ENCODE results near the gene RAPGEF3.

The RAPGEF3 gene

GRCh38 chr12:47801170-47801903 lies 42.7 kb upstream of the RAPGEF3 start:
- Histone ChIP-seq H3K9ac (ENCODE audit: low read length in 5 of 5) (peak overlapping the region in 1 of 5 donors; percentile 64), H3K9me3 (ENCODE audit: control insufficient read depth in 5 of 5, low read length in 5 of 5) (no peaks in the 10 kb centered on the region), H3K27ac (ENCODE audit: low read depth, low read length) (no peak overlapping the region), H3K4me3 (ENCODE audit: low read depth in 1 of 5, low read length in 5 of 5) (peak overlapping the region in 2 of 5 donors; percentile 4 to 24), H3K36me3 (ENCODE audit: control insufficient read depth in 5 of 5, insufficient read depth in 5 of 5, low read length in 5 of 5) (peaks cover 0 to 41% (median 29%) of the 10 kb centered on the region in 5 donors), H3K27me3 (ENCODE audit: control insufficient read depth in 5 of 5, insufficient read depth in 4 of 5, low read length in 5 of 5) (no peaks in the 10 kb centered on the region), H3K4me1 (ENCODE audit: control insufficient read depth in 5 of 5, insufficient read depth in 5 of 5, low read length in 5 of 5) (peaks cover 32 to 76% (median 74%) of the 10 kb centered on the region in 5 donors)

GRCh38 chr12:47800582-47800981 lies 41.9 kb upstream of the RAPGEF3 start:
- Histone ChIP-seq H3K36me3 (ENCODE audit: control insufficient read depth in 5 of 5, insufficient read depth in 5 of 5, low read length in 5 of 5) (peaks cover 0 to 48% (median 35%) of the 10 kb centered on the region in 5 donors), H3K4me1 (ENCODE audit: control insufficient read depth in 5 of 5, insufficient read depth in 5 of 5, low read length in 5 of 5) (peaks cover 32 to 69% (median 68%) of the 10 kb centered on the region in 5 donors), H3K9ac (ENCODE audit: low read length in 5 of 5) (peak overlapping the region in 1 of 5 donors; percentile 35), H3K27ac (ENCODE audit: low read depth, low read length) (no peak overlapping the region), H3K27me3 (ENCODE audit: control insufficient read depth in 5 of 5, insufficient read depth in 4 of 5, low read length in 5 of 5) (no peaks in the 10 kb centered on the region), H3K9me3 (ENCODE audit: control insufficient read depth in 5 of 5, low read length in 5 of 5) (no peaks in the 10 kb centered on the region), H3K4me3 (ENCODE audit: low read depth in 1 of 5, low read length in 5 of 5) (no peak overlapping the region)

- H3K9ac ChIP-seq (ENCODE audit: low read length in 5 of 5): peak overlapping the region in 3 of 5 donors; percentile 27 to 48 (median 38)
- no peaks in the 10 kb centered on the region for H3K27me3 ChIP-seq (ENCODE audit: control insufficient read depth in 5 of 5, insufficient read depth in 4 of 5, low read length in 5 of 5)
- no peak overlapping the region for H3K27ac ChIP-seq (ENCODE audit: low read depth, low read length)
- no peak overlapping the region for H3K4me3 ChIP-seq (ENCODE audit: low read depth in 1 of 5, low read length in 5 of 5)
- H3K36me3 ChIP-seq (ENCODE audit: control insufficient read depth in 5 of 5, insufficient read depth in 5 of 5, low read length in 5 of 5): peaks cover 0 to 60% (median 46%) of the 10 kb centered on the region in 5 donors
- no peaks in the 10 kb centered on the region for H3K9me3 ChIP-seq (ENCODE audit: control insufficient read depth in 5 of 5, low read length in 5 of 5)
- peaks cover 28 to 60% (median 57%) of the 10 kb centered on the region in 5 donors for H3K4me1 ChIP-seq (ENCODE audit: control insufficient read depth in 5 of 5, insufficient read depth in 5 of 5, low read length in 5 of 5)
These were observed 40.8 kb upstream of the RAPGEF3 start for GRCh38 chr12:47799357-47799955.

GRCh38 chr12:47798382-47798948 lies 39.8 kb upstream of the RAPGEF3 start:
- no peak overlapping the region for H3K9ac ChIP-seq (ENCODE audit: low read length in 5 of 5)
- no peaks in the 10 kb centered on the region for H3K27me3 ChIP-seq (ENCODE audit: control insufficient read depth in 5 of 5, insufficient read depth in 4 of 5, low read length in 5 of 5)
- H3K4me1 ChIP-seq (ENCODE audit: control insufficient read depth in 5 of 5, insufficient read depth in 5 of 5, low read length in 5 of 5): peaks cover 22 to 50% (median 47%) of the 10 kb centered on the region in 5 donors
- no peak overlapping the region for H3K4me3 ChIP-seq (ENCODE audit: low read depth in 1 of 5, low read length in 5 of 5)
- H3K9me3 ChIP-seq (ENCODE audit: control insufficient read depth in 5 of 5, low read length in 5 of 5): no peaks in the 10 kb centered on the region
- H3K27ac ChIP-seq (ENCODE audit: low read depth, low read length): no peak overlapping the region
- H3K36me3 ChIP-seq (ENCODE audit: control insufficient read depth in 5 of 5, insufficient read depth in 5 of 5, low read length in 5 of 5): peaks cover 2 to 62% (median 55%) of the 10 kb centered on the region in 5 donors

- Histone ChIP-seq H3K36me3 (ENCODE audit: control insufficient read depth in 5 of 5, insufficient read depth in 5 of 5, low read length in 5 of 5) (peaks cover 7 to 70% (median 65%) of the 10 kb centered on the region in 5 donors), H3K4me1 (ENCODE audit: control insufficient read depth in 5 of 5, insufficient read depth in 5 of 5, low read length in 5 of 5) (peaks cover 17 to 39% (median 36%) of the 10 kb centered on the region in 5 donors), H3K4me3 (ENCODE audit: low read depth in 1 of 5, low read length in 5 of 5) (no peak overlapping the region), H3K9me3 (ENCODE audit: control insufficient read depth in 5 of 5, low read length in 5 of 5) (no peaks in the 10 kb centered on the region), H3K27ac (ENCODE audit: low read depth, low read length) (no peak overlapping the region), H3K9ac (ENCODE audit: low read length in 5 of 5) (no peak overlapping the region), H3K27me3 (ENCODE audit: control insufficient read depth in 5 of 5, insufficient read depth in 4 of 5, low read length in 5 of 5) (no peaks in the 10 kb centered on the region)
These were observed 38.8 kb upstream of the RAPGEF3 start for GRCh38 chr12:47797441-47797840.

GRCh38 chr12:47795814-47796411 lies 37.2 kb upstream of the RAPGEF3 start:
- Histone ChIP-seq H3K27me3 (ENCODE audit: control insufficient read depth in 5 of 5, insufficient read depth in 4 of 5, low read length in 5 of 5) (no peaks in the 10 kb centered on the region), H3K36me3 (ENCODE audit: control insufficient read depth in 5 of 5, insufficient read depth in 5 of 5, low read length in 5 of 5) (peaks cover 7 to 85% (median 79%) of the 10 kb centered on the region in 5 donors), H3K9ac (ENCODE audit: low read length in 5 of 5) (no peak overlapping the region), H3K27ac (ENCODE audit: low read depth, low read length) (no peak overlapping the region), H3K9me3 (ENCODE audit: control insufficient read depth in 5 of 5, low read length in 5 of 5) (no peaks in the 10 kb centered on the region), H3K4me3 (ENCODE audit: low read depth in 1 of 5, low read length in 5 of 5) (no peak overlapping the region), H3K4me1 (ENCODE audit: control insufficient read depth in 5 of 5, insufficient read depth in 5 of 5, low read length in 5 of 5) (peaks cover 6 to 24% (median 21%) of the 10 kb centered on the region in 5 donors)

- H3K27me3 ChIP-seq (ENCODE audit: control insufficient read depth in 5 of 5, insufficient read depth in 4 of 5, low read length in 5 of 5): no peaks in the 10 kb centered on the region
- H3K27ac ChIP-seq (ENCODE audit: low read depth, low read length): no peak overlapping the region
- H3K9me3 ChIP-seq (ENCODE audit: control insufficient read depth in 5 of 5, low read length in 5 of 5): no peaks in the 10 kb centered on the region
- H3K36me3 ChIP-seq (ENCODE audit: control insufficient read depth in 5 of 5, insufficient read depth in 5 of 5, low read length in 5 of 5): peaks cover 7 to 86% (median 82%) of the 10 kb centered on the region in 5 donors
- H3K9ac ChIP-seq (ENCODE audit: low read length in 5 of 5): no peak overlapping the region
- peaks cover 4 to 18% (median 15%) of the 10 kb centered on the region in 5 donors for H3K4me1 ChIP-seq (ENCODE audit: control insufficient read depth in 5 of 5, insufficient read depth in 5 of 5, low read length in 5 of 5)
- no peak overlapping the region for H3K4me3 ChIP-seq (ENCODE audit: low read depth in 1 of 5, low read length in 5 of 5)
These were observed 36.6 kb upstream of the RAPGEF3 start for GRCh38 chr12:47795121-47795813.

GRCh38 chr12:47794679-47795078 lies 36.0 kb upstream of the RAPGEF3 start:
- H3K9me3 ChIP-seq (ENCODE audit: control insufficient read depth in 5 of 5, low read length in 5 of 5): no peaks in the 10 kb centered on the region
- no peak overlapping the region for H3K4me3 ChIP-seq (ENCODE audit: low read depth in 1 of 5, low read length in 5 of 5)
- no peak overlapping the region for H3K27ac ChIP-seq (ENCODE audit: low read depth, low read length)
- no peaks in the 10 kb centered on the region for H3K27me3 ChIP-seq (ENCODE audit: control insufficient read depth in 5 of 5, insufficient read depth in 4 of 5, low read length in 5 of 5)
- peaks cover 3 to 12% (median 9%) of the 10 kb centered on the region in 5 donors for H3K4me1 ChIP-seq (ENCODE audit: control insufficient read depth in 5 of 5, insufficient read depth in 5 of 5, low read length in 5 of 5)
- peaks cover 7 to 92% (median 88%) of the 10 kb centered on the region in 5 donors for H3K36me3 ChIP-seq (ENCODE audit: control insufficient read depth in 5 of 5, insufficient read depth in 5 of 5, low read length in 5 of 5)
- no peak overlapping the region for H3K9ac ChIP-seq (ENCODE audit: low read length in 5 of 5)

GRCh38 chr12:47793015-47793681 lies 34.5 kb upstream of the RAPGEF3 start:
- no peak overlapping the region for H3K27ac ChIP-seq (ENCODE audit: low read depth, low read length)

More at GRCh38 chr12:47793015-47793681, 34.5 kb upstream of the RAPGEF3 start:
- Histone ChIP-seq H3K9me3 (ENCODE audit: control insufficient read depth in 5 of 5, low read length in 5 of 5) (no peaks in the 10 kb centered on the region), H3K36me3 (ENCODE audit: control insufficient read depth in 5 of 5, insufficient read depth in 5 of 5, low read length in 5 of 5) (peaks cover 7 to 98% (median 95%) of the 10 kb centered on the region in 5 donors), H3K27me3 (ENCODE audit: control insufficient read depth in 5 of 5, insufficient read depth in 4 of 5, low read length in 5 of 5) (no peaks in the 10 kb centered on the region), H3K4me3 (ENCODE audit: low read depth in 1 of 5, low read length in 5 of 5) (no peak overlapping the region), H3K4me1 (ENCODE audit: control insufficient read depth in 5 of 5, insufficient read depth in 5 of 5, low read length in 5 of 5) (no peaks in the 10 kb centered on the region), H3K9ac (ENCODE audit: low read length in 5 of 5) (no peak overlapping the region)
